Astrocyte (in vitro differentiated cells and primary cell): ENCODE measurements around the gene POLR2L.

Experiments used
- EZH2 ChIP-seq: IDR thresholded peaks from 2 replicates; pipeline ENCODE4 v1.6.1; 2012; ENCODE audit warnings: mild to moderate bottlenecking, low read length, inconsistent platforms; ENCODE audit not compliant: insufficient read depth
- TF ChIP-seq, protein P1 (sequence below): IDR thresholded peaks from 2 replicates; pipeline ENCODE4 v1.5.1; 2011; ENCODE audit warnings: low read depth, mild to moderate bottlenecking, inconsistent platforms, low read length, moderate library complexity; ENCODE audit not compliant: insufficient read depth

DNA sequence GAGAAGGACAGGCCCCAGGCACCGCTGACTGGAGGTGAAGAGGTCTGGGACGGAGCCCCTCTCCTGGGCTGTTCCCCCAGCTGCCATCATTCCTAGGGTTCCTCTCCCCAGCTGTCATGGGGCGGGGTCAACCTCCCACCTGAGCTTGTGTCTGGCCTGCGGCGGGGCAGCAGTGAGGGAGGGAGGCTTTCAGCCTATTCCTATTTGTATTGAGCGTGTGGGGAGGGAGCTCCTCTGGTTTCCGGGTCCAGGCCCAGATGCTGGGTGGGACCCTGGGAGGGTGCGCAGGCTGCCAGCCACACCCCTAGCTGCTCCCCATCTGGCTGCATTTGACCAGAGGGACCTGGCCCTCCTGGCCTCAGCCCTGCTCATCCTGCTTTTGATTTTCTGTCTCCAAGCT, 14.1 kb upstream of the POLR2L start:
- TF ChIP-seq, protein P1, sequence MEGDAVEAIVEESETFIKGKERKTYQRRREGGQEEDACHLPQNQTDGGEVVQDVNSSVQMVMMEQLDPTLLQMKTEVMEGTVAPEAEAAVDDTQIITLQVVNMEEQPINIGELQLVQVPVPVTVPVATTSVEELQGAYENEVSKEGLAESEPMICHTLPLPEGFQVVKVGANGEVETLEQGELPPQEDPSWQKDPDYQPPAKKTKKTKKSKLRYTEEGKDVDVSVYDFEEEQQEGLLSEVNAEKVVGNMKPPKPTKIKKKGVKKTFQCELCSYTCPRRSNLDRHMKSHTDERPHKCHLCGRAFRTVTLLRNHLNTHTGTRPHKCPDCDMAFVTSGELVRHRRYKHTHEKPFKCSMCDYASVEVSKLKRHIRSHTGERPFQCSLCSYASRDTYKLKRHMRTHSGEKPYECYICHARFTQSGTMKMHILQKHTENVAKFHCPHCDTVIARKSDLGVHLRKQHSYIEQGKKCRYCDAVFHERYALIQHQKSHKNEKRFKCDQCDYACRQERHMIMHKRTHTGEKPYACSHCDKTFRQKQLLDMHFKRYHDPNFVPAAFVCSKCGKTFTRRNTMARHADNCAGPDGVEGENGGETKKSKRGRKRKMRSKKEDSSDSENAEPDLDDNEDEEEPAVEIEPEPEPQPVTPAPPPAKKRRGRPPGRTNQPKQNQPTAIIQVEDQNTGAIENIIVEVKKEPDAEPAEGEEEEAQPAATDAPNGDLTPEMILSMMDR, result no peak
- TF ChIP-seq EZH2, result no peak
